Islet of Langerhans (tissue), 1 donor: Measurements from ENCODE around the gene YIPF7.

Source experiments
- FAIRE-seq: peaks from one replicate; lab custom pipeline; 2011; peaks lifted over from hg19 to GRCh38; lab: Jason Lieb, UNC

Gene YIPF7

DNA sequence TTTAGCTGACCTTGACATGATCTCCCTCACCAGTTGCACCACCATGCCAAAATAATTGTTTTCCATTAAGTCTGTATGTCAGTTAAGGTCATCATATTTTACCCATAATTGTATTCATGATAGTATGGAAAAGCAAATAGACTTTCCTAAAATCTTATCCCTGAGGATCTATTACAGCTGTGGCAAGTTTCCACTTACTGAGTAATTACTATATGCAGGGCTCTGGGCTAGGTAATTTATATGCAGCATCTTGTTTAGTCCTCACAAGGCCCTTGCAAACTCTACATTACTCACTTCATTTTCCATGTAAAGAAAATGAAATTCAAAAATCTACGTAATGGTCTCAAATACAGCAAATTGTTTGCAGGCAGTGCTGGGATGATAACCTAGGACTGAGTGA, 34.8 kb downstream of the YIPF7 start:
- FAIRE-seq, result no peak

DNA sequence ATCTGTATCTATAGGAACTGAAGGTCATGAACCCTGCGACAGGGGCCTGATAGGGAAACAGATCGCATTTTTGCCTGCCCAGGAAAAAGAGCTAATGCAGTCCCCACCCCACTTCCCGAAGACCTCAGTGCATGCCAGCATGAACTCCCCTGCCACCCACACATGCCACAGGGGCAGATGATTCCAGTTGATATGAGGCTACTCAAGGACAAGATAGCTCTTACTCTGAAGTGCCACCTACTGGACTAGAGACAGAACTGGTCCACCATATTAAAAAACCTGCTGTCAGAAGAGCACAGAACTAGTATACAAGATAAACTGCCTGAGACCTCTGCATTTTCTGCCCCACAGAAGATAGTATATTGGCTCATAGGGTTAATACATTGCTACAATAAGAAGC, 68.0 kb downstream of the YIPF7 start:
- FAIRE-seq, result no peak

DNA sequence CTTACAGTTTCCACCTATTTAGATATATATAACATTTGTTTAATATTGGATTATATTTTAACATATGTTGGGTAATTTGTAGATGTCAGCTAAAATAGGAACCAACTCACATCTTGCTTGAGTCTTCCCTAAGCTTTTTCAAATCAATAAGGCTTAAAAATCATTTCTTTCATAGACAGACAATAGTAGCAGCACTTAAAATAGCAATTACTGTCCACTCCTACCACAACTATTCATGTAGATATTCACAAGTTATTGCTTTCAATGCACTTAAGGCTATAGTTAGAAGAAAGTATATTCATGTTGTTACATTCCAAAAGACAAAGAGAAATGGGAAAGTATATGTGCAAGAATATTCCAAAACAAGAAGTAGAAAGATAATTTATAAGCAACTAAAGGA, 71.2 kb downstream of the YIPF7 start:
- no peak for FAIRE-seq

DNA sequence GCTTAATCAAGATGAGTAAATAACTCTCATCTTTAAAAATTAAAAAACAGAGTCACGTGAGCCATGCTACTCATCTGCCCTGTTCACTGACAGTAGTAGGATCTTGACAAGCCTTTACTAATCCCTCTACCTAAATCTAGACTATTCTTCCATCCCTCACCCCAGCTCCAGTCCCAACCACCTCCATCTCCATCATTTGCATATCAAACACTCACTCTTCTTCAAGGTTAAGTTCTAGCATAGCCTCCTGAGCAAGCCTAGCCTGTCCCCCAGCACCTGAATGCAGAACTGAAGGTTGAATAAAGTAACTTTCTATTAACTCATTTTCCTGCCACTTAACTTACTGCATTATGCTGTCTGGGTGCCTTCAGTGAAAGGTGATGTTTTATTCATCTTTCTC, 72.5 kb downstream of the YIPF7 start:
- no peak for FAIRE-seq
